ENCODE results near the gene ADPRM. TPM values are rescaled to one million over a fixed set of nuclear protein-coding genes. Genes with fewer than 3 reads are reported as not detected.

ADPRM gene
- total RNA-seq, 1 donor from 2014 or later: 5.9 TPM

DNA sequence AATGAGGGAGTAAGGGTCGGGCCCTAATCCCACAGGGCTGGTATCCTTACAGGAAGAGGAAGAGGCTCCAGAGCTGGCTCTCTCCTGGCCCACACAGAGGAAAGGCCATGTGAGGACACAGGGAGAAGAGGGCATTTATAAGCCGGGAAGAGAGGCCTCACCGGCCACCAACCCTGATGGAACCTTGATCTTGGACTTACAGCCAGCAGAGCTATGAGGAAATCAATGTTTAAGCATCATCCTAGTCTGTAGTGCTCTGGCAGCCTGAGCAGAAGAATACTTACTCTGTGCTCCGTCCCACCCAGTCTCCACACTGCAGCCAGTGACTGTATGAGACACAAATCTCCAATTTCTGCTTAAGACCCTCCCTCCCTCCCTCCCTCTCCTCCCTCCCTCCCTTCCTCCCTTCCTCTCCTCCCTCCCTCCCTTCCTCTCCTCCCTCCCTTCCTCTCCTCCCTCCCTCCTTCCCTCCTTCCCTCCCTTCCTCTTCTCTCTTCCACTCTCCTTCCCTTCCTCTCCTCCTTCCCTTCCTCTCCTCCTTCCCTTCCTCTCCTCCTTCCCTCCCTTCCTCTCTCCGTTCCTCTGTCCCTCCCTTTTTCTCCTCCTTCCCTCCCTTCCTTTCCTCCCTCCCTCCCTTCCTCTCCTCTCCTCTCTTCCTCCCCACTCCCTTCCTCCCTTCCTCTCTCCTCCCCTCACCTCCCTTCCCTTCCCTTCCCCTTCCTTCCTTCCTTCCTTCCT lies 41.3 kb downstream of the ADPRM start:
- no peak for DNase-seq (ENCODE audit: extremely low read depth, low read depth, low spot score)

DNA sequence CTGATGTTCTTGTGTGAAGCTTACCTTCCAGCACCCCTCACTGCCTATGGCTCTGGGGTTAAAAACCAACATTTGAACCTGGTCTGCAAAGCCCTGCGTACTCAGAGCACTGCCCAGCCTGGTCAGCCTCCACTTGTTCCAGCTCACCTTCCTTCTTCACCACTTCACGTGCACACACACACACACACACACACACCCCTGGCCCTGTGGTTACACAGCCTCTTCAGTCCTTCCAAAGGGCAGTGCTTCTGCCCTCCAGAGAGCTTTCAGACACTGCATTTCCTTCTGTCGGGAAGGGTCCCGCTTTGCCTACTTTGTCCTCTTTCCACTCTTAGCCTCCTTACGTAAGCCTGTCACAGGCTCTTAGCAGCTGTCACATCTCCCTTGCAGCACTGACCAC lies 42.0 kb downstream of the ADPRM start:
- no peak for DNase-seq (ENCODE audit: extremely low read depth, low read depth, low spot score)

DNA sequence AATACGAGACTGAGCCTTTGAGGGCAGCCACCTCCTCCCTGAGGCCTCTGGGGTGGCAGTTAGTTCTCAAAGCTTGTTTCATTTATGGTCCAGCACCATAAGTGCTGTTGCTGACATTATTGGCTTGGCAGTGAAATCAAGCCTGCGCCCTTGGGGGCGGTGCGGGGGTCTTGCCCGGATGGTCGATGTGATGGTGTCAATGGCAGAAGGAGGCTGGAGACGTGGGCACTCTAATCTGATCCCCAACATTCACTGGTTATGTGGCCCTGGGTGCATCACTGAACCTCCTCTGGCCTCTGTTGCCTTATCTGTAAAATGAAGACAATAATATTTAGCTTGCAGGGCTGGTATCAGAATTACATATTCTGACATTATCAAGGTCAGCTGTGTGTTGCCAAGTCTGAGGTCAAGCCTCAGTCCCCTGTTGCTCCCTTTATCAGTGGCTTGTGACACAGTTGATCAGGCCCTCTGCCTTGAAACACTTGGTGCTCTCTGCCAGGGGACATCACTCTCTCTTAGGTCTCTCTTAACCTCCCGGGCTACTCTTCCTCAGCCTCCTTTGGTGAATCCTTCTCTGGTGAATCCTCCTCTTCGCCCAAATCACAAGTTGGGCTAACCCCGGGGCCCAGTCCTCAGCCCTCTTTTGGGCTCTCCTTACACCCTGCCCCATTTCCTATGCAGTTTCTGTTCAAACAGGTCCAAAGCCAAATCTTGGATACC lies 44.2 kb downstream of the ADPRM start:
- DNase-seq (ENCODE audit: extremely low read depth, low read depth, low spot score): no peak

DNA sequence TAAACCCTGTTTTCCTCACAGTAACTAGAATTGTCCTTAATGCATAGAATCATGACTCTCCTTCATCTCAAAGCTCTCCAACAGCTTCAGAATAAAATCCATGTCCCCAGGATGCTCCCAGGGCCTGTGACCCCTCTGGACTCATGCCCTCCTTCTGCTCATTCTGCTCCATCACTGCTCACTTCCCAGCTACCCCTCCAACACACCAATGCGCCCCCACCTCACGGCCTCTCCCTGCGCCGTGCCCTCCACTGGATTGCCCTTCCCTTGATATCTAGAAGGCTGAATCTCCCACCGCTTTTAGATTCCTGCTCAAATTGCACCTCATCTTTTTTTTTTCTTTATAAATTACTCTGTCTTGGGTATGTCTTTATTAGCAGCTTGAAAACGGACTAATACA lies 45.0 kb downstream of the ADPRM start:
- no peak for DNase-seq (ENCODE audit: extremely low read depth, low read depth, low spot score)

DNA sequence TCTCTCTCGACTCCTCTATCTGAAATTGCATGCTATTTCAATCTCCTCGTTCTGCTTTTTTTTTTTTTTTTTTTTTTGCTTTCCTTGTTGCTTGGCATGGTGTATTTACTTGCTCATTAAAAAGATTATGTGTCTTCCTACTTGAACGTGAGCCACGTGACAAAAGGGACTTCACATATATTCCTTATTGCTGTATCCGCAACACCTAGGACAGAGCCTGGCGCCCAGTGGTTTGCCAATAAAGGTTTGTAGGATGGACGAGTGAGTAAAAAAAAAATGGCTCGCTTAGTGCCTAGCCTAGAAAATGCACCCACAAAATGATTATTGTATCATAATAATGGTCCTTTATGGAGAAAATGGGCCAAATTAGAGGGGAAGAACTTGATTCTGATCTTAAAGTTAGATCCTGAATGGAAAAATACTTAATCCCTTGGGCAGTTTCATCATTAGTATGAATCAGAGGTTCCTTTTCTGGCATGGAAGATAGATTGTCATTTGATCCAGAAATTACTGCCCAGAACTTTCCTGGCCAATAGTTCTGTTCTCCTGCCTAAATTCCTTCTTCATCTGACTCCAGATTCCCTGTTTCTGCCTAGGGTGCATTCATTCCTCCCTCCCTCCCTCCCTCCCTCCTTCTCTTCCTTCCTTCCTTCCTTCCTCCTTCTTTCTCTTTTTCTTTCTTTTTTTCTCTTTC lies 46.1 kb downstream of the ADPRM start:
- DNase-seq (ENCODE audit: extremely low read depth, low read depth, low spot score): no peak

DNA sequence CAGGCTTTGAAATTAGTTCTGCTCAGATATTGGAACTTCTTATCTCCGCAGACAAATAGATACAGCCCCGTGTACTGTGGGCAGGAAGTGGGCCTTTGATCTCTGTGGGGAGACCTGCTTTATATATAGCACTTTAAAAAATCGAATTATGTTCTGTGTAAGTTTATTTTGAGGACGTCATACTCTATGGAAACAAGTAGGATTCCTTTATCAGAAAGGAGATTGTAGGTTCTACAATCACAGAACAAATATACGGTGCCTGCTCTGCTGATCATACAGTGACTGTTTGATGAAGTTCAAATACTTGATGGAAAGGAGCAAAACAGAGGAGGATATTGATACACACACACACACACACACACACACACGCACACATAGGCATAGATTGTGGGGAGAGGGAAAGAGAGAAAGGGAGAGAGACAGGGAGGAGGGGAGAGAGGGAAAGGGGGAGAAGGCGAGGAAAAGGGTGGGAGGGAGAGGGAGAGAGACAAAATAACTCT lies 47.2 kb downstream of the ADPRM start:
- DNase-seq (ENCODE audit: extremely low read depth, low read depth, low spot score): no peak

DNA sequence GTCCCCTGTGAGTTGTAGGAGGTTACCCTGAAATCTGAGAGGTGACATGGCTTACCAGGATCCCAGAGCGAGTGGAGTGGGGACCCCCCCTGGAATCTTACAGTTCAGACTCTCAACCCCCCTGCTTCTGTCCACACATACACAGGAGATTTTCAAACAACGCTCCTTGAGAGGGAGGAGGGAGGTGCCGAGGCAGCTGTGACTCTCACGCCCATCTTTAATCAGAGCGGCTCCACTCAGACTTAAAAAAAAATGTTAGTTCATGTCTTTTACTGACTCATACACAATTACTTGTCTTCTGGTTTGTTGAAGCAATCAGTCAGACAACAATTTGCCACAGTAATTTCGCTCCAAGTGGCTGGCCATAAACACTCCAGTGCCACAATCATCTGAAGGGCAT lies 47.8 kb downstream of the ADPRM start:
- DNase-seq (ENCODE audit: extremely low read depth, low read depth, low spot score): no peak

DNA sequence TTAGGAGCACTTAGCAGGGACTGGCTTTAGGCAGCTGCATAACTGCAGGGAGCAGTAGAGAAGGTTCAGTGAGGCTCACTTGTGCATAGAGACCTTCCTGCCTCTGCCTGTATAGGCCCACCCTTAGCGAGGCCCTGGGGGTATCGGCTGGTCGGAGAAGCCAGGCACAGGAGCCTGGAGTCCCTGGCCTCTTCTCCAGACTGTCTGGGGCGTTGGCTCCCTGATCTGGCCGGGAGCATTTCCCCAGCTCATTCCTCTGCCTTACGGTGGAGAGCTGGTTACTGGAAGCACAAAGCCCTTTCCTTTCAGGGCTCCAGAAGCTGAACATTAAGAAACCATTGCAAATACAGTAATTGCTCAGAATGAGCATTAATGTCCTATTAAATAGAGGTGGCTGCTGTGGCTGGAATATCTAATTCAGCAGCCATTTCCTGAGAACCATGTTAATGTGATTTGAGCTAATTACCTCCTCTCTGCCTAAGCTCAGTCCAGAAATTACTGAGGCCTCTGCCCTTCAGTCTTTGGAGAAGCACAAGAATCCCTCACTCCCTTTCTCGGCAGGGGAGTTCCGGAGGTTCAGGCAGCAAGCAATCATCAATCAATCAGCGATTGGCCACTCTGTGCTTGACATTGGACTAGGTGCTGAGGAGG lies 51.3 kb downstream of the ADPRM start:
- no peak for DNase-seq (ENCODE audit: extremely low read depth, low read depth, low spot score)

DNA sequence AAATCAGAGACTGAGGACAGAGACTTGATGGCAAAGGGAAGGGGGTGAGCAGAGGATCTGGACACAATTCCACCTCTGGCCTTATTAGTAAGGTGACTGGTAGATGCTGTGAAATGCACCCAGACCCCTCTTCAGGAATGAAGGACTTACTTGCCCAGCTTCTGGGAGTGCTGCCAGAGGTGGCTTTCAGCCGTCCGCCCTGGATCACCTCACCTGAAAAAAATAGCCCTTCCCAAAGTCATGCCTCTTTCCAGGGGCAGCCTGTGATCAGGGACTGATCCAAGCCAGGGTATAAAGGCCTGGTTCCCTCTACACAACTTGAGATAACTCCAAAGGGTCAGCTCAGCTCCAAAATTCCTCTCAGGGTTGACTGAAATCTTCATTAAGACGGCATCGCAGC lies 52.8 kb downstream of the ADPRM start:
- no peak for DNase-seq (ENCODE audit: extremely low read depth, low read depth, low spot score)

DNA sequence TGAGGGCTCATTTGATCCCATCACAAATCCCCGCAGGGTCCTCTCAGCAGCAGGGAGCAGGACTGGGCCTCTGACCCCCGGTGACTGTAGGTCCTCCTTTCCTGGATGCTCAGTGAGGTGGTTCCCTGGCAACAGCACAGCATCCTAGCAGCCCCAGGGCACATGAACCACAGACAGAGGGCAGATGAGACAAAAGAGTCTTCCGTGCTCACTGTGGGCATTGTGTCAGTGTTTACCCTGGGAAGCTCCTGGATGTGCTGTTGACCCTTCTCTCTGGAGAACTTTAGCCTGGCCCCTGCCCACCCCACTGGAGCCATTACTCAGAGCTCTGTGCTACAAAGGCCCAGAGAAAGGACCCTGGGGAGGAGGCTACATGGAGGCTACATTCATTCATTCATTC lies 54.2 kb downstream of the ADPRM start:
- no peak for DNase-seq (ENCODE audit: extremely low read depth, low read depth, low spot score)

DNA sequence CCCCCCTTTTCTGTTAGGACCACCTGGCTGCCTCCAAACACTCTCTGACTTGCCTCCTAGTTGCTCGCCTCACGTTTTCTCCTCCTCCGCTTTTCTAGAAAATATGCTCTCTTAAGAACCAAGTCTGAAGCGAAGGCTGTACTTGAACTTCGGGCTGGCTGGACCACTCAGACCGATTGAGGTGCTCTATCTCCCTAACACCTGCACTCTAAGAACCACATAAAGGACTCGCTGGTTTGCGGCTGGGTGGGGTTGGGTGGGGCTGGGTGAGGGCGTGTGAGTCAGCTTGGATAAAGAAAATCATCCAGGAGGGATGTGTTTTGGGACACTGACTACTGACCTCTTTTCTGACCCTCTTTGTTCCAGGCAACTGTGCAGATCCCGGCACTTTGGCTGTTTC lies 55.3 kb downstream of the ADPRM start:
- DNase-seq (ENCODE audit: extremely low read depth, low read depth, low spot score): no peak

DNA sequence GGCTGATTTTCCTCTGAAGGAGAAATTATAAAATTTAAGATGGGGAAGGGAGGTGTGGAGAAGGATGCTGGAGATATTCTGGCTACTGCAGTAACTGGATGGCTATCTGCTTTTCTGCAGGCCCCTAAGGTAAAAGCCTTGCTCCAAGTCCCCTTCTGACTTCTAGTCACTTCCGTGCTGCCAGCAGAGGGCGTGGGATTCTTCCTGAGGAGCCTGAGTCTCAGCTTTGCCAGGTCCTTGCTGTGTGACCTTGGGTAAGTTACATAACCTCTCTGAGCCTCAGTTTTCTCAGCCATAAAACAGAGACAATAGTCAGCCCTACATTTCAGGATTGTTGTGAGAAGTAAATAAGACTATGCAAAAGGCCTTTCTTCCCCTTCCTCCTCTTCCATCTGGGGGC lies 56.7 kb downstream of the ADPRM start:
- no peak for DNase-seq (ENCODE audit: extremely low read depth, low read depth, low spot score)

DNA sequence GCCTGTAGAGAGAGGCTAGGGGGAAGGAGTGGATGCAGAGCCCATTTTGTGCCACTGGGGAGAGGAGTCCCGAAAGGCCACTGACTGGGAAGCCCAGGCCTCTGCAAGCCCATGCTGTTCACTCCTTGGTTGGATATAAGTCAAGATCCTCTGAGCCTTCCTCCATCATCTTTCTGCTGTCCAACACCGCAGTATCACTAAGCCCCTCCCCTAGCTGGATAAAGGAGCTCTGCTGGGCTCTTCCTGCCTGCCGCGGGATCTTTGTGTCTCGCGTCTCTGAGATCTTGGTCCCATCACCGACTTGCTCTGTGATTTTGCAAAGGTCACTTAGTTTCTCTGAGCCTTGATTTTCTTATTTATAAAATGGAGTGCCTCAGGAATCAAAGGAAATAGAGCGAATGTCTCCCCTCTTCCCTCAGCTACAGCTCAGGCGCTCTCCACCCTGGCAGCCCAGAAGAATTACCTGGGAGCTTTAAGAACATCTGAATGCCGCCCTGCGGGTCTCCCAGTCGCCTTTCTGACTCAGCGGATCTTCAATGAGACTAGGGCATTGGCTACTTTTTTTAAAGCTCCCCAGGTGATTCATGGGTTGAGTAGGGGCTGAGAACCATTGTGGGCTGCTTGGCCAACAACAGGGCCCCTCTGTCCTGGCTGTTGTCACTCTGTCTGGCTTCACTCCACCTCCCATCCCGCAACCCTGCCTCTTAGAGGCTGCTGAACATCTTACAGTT lies 57.6 kb downstream of the ADPRM start:
- DNase-seq (ENCODE audit: extremely low read depth, low read depth, low spot score): no peak

DNA sequence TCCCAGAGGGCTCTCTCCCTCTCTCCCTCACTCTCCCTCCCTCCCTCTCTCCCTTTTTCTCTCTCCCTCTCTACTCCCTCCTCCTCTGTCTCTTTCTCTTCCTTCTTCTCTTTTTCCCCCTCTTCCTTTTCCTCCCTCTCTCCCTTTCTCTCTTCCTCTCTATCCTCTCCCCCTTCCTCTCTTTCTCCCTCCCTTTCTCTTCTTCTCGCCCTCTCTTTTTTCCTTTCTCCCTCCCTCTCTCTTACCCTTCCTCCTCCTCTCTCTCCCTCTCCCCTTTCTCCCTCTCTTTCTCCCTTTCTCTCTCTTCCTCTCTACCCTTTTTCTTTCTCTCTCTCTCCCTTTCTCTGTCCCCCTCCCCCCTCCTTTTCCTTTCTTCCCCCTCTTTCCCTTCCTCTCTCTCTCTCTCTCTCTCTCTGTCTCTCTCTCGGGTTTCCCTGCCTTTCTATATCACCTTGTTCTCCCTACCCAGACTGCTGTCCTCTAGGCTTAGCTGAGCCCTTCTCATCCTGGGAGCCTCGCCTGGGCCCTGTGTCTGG lies 58.3 kb downstream of the ADPRM start:
- no peak for DNase-seq (ENCODE audit: extremely low read depth, low read depth, low spot score)

DNA sequence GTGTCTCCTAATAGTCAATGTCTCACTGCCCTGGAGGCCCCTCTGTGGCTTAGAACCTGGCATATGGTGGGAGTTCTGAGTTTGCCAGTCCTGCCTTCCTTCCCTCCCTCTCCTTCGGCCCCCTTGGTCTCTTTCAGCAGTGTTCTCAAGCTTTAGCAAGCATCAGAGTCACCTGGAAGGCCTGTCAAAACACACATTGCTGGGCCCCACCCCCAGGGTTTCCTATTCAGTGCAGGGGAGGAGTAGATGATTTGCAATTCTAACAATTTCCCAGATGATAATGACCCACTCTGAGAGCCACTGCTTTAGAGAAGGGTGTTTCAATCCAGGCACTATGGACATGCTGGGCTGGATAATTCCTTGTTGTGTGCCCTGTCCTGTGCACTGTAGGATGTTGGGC lies 58.8 kb downstream of the ADPRM start:
- DNase-seq (ENCODE audit: extremely low read depth, low read depth, low spot score): no peak

DNA sequence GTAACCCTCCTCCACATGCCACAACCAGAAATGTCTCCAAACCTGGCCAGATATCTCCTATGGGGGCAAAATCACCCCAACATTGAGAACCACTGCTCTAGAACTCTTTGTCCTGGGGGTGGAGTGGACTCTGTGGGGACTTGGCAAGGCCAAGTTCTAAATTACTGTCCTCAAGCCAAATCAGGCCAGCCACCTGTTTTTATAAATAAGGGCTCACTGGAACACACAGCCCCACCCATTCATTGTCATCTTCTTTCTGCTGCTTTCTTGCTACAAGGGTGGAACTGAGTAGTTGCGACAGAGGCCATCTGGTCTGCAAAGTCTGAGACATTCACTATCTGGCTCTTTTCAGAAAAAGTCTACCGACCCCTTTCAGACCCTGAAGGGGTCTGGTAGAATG lies 59.2 kb downstream of the ADPRM start:
- DNase-seq (ENCODE audit: extremely low read depth, low read depth, low spot score): no peak

DNA sequence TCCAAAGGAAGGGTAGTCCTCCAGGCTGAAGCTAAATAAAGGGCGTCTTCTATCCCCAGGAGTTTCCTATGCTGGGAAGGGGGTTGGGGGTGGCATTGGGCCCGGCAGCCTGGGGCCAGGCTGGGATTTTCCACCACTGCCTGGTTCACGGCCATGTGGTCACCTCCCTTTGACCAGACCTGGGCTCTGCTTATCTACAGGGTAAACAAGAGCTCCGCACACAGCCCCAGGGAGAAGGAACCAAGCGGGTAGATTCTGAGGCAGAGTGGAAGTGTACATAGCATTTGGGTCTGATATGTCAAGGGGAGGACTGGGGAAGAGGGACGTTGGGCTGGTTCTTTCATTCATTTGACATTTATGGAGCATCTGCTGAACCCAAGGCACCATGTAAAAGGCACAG lies 59.7 kb downstream of the ADPRM start:
- no peak for DNase-seq (ENCODE audit: extremely low read depth, low read depth, low spot score)

DNA sequence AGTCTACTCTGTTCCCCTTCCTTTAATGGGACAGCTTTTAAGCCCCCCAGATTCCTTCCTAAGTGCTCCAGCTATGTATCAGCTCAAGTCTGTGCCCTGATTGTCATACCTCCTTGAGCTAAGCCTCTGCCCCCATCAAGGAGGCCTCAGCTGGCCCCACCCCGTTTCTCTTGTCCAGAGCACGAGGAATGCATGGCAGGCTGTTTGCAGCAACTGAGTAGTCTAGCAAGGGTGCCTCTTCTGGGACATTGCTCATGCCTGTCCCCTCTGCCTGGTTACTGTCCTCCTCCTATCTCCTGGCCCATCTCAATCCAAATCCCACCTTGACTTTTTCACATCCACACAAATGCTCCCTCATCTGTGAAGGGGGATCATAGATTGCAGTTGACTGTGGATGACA lies 60.3 kb downstream of the ADPRM start:
- no peak for DNase-seq (ENCODE audit: extremely low read depth, low read depth, low spot score)

DNA sequence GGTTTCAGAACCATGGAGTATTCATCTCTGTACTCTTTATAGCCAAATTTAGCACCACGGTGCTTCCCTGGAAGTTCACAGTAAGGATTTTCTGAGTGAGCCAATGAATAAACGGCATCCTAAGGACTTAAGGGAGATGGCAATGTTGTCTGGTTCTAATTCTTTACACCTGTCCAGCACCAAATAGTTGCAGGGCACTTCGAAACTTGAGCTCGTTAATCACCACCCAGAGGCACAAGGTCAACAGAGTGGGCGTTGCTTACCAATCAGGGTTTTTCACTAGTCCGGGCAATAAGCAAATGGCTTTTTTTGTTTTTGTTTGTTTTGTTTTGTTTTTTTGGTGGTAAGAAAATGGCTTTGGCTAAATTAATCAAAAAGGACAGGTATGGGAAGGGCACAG lies 60.7 kb downstream of the ADPRM start:
- no peak for DNase-seq (ENCODE audit: extremely low read depth, low read depth, low spot score)

Measured in glomerular endothelial cell (primary cell).